Karpas-422 (cell line): Measurements from ENCODE around the gene P2RY8. TPM values are rescaled to one million over a fixed set of nuclear protein-coding genes. Genes with fewer than 3 reads are reported as not detected.

Source experiments
- DNase-seq: peaks from one replicate; pipeline ENCODE4 v3.0.0-alpha.2; 2015
- H2AFZ ChIP-seq: fragments of 200-600 bp; sonication (generic); 2 replicates; pipeline ENCODE4 v1.6.1; 2014; ENCODE audit warnings: antibody characterized with exemption, low read length, mixed read lengths
- H3K27ac ChIP-seq: fragments of 200-600 bp; sonication (generic); 2 replicates; pipeline ENCODE4 v1.5.1; 2014; ENCODE audit warnings: mild to moderate bottlenecking, low read length, moderate library complexity
- H3K27me3 ChIP-seq: fragments of 200-600 bp; sonication (generic); 2 replicates; pipeline ENCODE4 v1.6.1; 2014; ENCODE audit warnings: low read length, mixed read lengths
- H3K36me3 ChIP-seq: fragments of 200-600 bp; sonication (generic); 2 replicates; pipeline ENCODE4 v1.6.1; 2014; ENCODE audit warnings: low read length, mixed read lengths; ENCODE audit not compliant: insufficient read depth
- H3K4me1 ChIP-seq: fragments of 200-600 bp; sonication (generic); 2 replicates; pipeline ENCODE4 v1.6.1; 2014; ENCODE audit warnings: mild to moderate bottlenecking, low read length, mixed read lengths
- H3K4me2 ChIP-seq: fragments of 200-600 bp; sonication (generic); 2 replicates; pipeline ENCODE4 v1.6.1; 2014; ENCODE audit warnings: low read length, low read depth, mild to moderate bottlenecking; ENCODE audit not compliant: poor library complexity, severe bottlenecking
- H3K4me3 ChIP-seq: fragments of 200-600 bp; sonication (generic); 2 replicates; pipeline ENCODE4 v1.5.1; 2014; ENCODE audit warnings: mild to moderate bottlenecking, antibody characterized with exemption, low read length, mixed read lengths
- H3K79me2 ChIP-seq: fragments of 200-600 bp; sonication (generic); 2 replicates; pipeline ENCODE4 v1.6.1; 2014; ENCODE audit warnings: mild to moderate bottlenecking, low read length, mixed read lengths
- H3K9ac ChIP-seq: fragments of 200-600 bp; sonication (generic); 2 replicates; pipeline ENCODE4 v1.6.0; 2014; ENCODE audit warnings: low read length
- H3K9me2 ChIP-seq: fragments of 200-600 bp; sonication (generic), shearing (Covaris generic); replicated peaks from 2 replicates; pipeline ENCODE4 v1.6.0; 2014; ENCODE audit warnings: mild to moderate bottlenecking, low read length, moderate library complexity; ENCODE audit not compliant: insufficient read depth
- H3K9me3 ChIP-seq: fragments of 300-700, 200-600 bp; sonication (generic); 2 replicates; pipeline ENCODE4 v1.6.1; 2014; ENCODE audit warnings: low read length, mixed read lengths
- H4K20me1 ChIP-seq: fragments of 200-600 bp; sonication (generic); 2 replicates; pipeline ENCODE4 v1.6.1; 2014; ENCODE audit warnings: mild to moderate bottlenecking, antibody characterized with exemption, low read length, low read depth; ENCODE audit not compliant: insufficient read depth
- total RNA-seq: library from RNA; depleted of rRNA; stranded (reverse); fragments of >200 nt; shearing (Covaris generic); gene quantifications from 2 replicates; pipeline ENCODE4 v1.2.3, GENCODE V29; 2014; ENCODE audit warnings: low replicate concordance; rRNA removed

Gene P2RY8
- total RNA-seq, 1 experiment from 2014 or later, result 87.1 TPM

- Histone ChIP-seq H3K4me1 (no peaks in the 10 kb centered on the region), H3K36me3 (peaks cover 61% of the 10 kb centered on the region), H4K20me1 (no peaks in the 10 kb centered on the region; the same call in 1 of the 2 replicates), H3K9me3 (peaks cover 4% of the 10 kb centered on the region), H3K27me3 (no peaks in the 10 kb centered on the region), H3K4me3 (no peak overlapping the region), H3K27ac (no peak overlapping the region), H3K9ac (no peak overlapping the region), H3K79me2 (no peaks in the 10 kb centered on the region), H2AFZ (no peak overlapping the region), H3K4me2 (no peak overlapping the region), H3K9me2 (no peaks in the 10 kb centered on the region)
- no peak for DNase-seq
Observed at GRCh38 chrX:1417921-1418771, 118.8 kb downstream of the P2RY8 start.

DNA sequence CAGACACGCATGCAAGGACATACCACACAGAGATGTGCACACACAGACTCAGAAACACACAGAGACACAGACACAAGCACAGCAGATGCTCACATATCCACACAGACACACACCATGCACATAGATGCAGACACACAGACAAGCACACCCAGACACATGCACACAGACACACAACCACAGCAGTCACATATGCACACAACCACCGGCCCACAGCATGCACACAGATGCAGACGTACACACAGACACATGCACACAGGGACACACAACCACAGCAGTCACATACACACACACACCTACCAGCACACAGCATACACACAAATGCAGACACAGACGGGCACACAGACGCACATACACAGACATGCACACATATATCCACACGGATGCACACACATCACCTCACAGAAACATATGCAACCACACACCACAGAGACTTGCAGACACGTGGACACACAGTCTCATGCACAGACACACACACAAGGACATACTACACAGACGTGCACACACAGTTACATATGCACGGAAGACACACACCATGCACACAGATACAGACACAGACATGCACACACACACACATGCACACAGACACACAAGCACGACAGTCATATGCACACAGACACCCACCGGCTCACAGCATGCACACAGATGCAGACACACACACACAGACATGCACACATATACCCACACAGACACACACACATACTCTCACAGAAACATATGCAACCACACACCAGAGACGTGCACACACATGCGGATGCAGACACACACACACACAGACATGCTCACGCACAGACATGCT is 119.8 kb downstream of the P2RY8 start:
- Histone ChIP-seq H2AFZ (no peak overlapping the region), H3K9me3 (no peaks in the 10 kb centered on the region; the same call in 1 of the 2 replicates), H3K4me2 (no peak overlapping the region), H3K27me3 (no peaks in the 10 kb centered on the region), H3K4me1 (no peaks in the 10 kb centered on the region), H3K36me3 (peaks cover 54% of the 10 kb centered on the region), H4K20me1 (no peaks in the 10 kb centered on the region; the same call in 1 of the 2 replicates), H3K4me3 (no peak overlapping the region), H3K9me2 (no peaks in the 10 kb centered on the region), H3K27ac (no peak overlapping the region), H3K79me2 (no peaks in the 10 kb centered on the region), H3K9ac (no peak overlapping the region)
- DNase-seq, result no peak

- H3K36me3 ChIP-seq, result peaks cover 47% of the 10 kb centered on the region
Observed at GRCh38 chrX:1416327-1416784, 120.6 kb downstream of the P2RY8 start.

More at GRCh38 chrX:1416327-1416784, 120.6 kb downstream of the P2RY8 start:
- Histone ChIP-seq H3K27me3 (no peaks in the 10 kb centered on the region), H3K9ac (no peak overlapping the region), H3K79me2 (no peaks in the 10 kb centered on the region), H4K20me1 (no peaks in the 10 kb centered on the region; the same call in 1 of the 2 replicates), H3K4me2 (no peak overlapping the region), H2AFZ (no peak overlapping the region), H3K4me3 (no peak overlapping the region), H3K4me1 (no peaks in the 10 kb centered on the region), H3K27ac (no peak overlapping the region), H3K9me2 (no peaks in the 10 kb centered on the region), H3K9me3 (no peaks in the 10 kb centered on the region; the same call in 1 of the 2 replicates)
- no peak for DNase-seq

Other genes with a start within 250 kb of the P2RY8 start
- not detected in 2 replicates for gene IL3RA, start 200.4 kb downstream of the P2RY8 start, total RNA-seq
- gene SLC25A6, start 145.1 kb downstream of the P2RY8 start, total RNA-seq, result 209 and 367 TPM in 2 replicates
- gene ASMTL, start 84.3 kb downstream of the P2RY8 start, total RNA-seq, result 18.4 and 51.0 TPM in 2 replicates
- 27.9 and 66.6 TPM in 2 replicates for gene AKAP17A, start 54.4 kb upstream of the P2RY8 start, total RNA-seq
- 0.29 TPM in 1 of 2 replicates, not detected in the other for gene ASMT, start 77.9 kb upstream of the P2RY8 start, total RNA-seq